ENCODE measurements around the gene MRPL1. TPM values are rescaled to one million over a fixed set of nuclear protein-coding genes. Genes with fewer than 3 reads are reported as not detected.

Gene MRPL1
- total and polyA plus RNA-seq, 2 of the 13 experiments (the other 11 are each of a cell fraction or from before 2014, with no cell fraction given), result 23.3 to 61.5 TPM

GRCh38 chr4:77862478-77863216 lies at the start of gene MRPL1 (continued):
- TF ChIP-seq REST (IDR thresholded peaks at IDR 0.05; ENCODE audit: borderline replicate concordance in 1 of 2, low read depth in 1 of 2, low read length in 2 of 2) (0 out of 4 replicates have a peak, but pooled peaks of 1 of the 2 experiments have one; percentile 65), FOXO4 (CRISPR knock-in tag; conservative IDR thresholded peaks at IDR 0.05) (peak; percentile 91; the same call in 1 of the 2 replicates), TBX2 (CRISPR knock-in tag; IDR thresholded peaks at IDR 0.05; ENCODE audit: borderline replicate concordance) (peak; percentile 76), ZNF329 (CRISPR knock-in tag; IDR thresholded peaks at IDR 0.05; ENCODE audit: low read depth) (0 out of 2 replicates have a peak, but pooled peaks have one; percentile 68), ZNF17 (CRISPR knock-in tag; IDR thresholded peaks at IDR 0.05) (peak; percentile 88; the same call in 1 of the 2 replicates), GATA4 (IDR thresholded peaks at IDR 0.05; ENCODE audit: borderline replicate concordance, low read depth) (peak; percentile 69; the same call in 1 of the 2 replicates), HMG20B (CRISPR knock-in tag; conservative IDR thresholded peaks at IDR 0.05) (peak; percentile 61; the same call in 1 of the 2 replicates), ZNF281 (CRISPR knock-in tag; IDR thresholded peaks at IDR 0.05; ENCODE audit: borderline replicate concordance) (peak; percentile 23; the same call in 1 of the 2 replicates), ZFY (CRISPR knock-in tag; IDR thresholded peaks at IDR 0.05) (peak; percentile 62), ZNF576 (CRISPR knock-in tag; IDR thresholded peaks at IDR 0.05) (no peak), NCOR1 (IDR thresholded peaks at IDR 0.05; ENCODE audit: borderline replicate concordance, low read length) (peak; percentile 66; the same call in 1 of the 2 replicates), KLF16 (CRISPR knock-in tag; IDR thresholded peaks at IDR 0.05) (peak in 1 of 2 experiments; percentile 92; a peak in 2 of 4 replicates), ONECUT2 (CRISPR knock-in tag; IDR thresholded peaks at IDR 0.05) (0 out of 2 replicates have a peak, but pooled peaks have one; percentile 55), ZNF609 (CRISPR knock-in tag; IDR thresholded peaks at IDR 0.05; ENCODE audit: borderline replicate concordance) (peak; percentile 43; the same call in 1 of the 2 replicates)
